Anterior cingulate cortex (tissue), 58 donors: ENCODE measurements around the gene FRMD5.
A peak's percentile ranks its signal among the peaks of the same experiment; 100 is the strongest.

Source experiments
- DNase-seq, 58 donors: peaks; one replicate each; lab custom pipeline; 2025; lab: John Stamatoyannopoulos, UW

FRMD5 gene

DNA sequence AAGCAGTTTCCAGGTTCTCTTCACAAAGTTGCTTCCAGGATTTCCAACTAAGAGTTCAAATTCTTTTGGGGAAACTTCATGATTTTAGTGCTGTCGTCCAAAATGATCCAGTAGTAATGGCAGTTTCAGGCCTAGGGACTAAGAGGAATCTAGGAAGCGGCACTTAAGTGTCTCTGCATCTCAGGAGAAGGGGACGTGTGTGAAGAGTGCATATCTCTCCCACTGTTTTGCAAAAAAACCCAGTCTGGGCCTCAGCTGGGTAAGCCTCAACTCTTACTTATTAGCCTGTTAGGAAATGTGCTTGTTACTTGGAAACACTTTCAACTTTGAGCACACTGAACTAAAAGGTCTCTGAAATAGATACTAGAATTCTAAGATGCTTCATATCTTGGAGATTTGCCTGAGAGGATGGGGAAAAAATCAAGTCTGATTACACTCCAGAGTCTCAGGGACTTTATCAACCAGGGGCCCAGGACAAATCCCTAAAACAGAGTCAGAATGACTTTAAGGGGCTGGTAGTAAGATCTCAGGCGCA, 286.5 kb downstream of the FRMD5 start:
- no peak for DNase-seq

DNA sequence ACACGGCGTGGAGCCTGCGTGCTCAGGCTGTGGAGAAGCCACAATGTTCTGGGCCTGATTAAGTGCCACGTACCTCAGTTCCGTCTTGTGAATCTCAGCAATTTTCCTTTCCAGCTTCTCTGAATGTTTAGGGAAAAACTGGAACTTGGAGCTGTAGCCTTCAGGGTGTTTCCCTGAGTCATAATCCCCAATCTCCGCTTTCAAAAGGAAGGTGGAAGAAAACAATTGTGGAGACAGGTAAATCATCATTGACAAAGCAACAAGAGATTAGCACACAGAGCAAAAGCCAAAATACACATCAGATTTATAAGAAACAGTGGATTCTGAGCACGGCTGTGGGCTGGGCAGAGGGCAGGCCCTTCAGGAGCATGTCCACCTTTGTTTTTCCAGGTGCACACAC, 289.3 kb downstream of the FRMD5 start:
- DNase-seq, result no peak

DNA sequence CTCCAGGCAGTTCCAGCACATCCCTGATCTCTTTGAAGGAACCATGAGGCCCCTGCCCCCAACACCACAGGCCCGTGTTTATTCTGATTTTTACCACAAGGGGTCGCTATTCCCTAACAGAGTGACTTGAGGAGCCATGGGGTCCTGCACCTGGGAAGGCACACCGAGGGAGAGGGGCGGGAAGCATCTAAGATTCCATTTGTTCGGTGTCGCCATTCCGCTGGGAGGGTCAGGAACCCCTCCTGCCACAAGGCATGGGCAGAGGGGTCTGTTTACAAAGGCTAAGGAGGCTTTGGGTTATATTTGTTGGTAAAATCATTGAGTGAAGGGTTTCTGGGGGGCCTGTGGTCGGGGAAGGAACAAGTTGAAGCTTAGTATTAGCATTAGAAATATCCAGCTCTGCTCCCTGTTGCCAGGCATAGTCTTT, 291.2 kb downstream of the FRMD5 start:
- DNase-seq, result peak in 37 of 58 donors; percentile 4 to 71 (median 23)

DNA sequence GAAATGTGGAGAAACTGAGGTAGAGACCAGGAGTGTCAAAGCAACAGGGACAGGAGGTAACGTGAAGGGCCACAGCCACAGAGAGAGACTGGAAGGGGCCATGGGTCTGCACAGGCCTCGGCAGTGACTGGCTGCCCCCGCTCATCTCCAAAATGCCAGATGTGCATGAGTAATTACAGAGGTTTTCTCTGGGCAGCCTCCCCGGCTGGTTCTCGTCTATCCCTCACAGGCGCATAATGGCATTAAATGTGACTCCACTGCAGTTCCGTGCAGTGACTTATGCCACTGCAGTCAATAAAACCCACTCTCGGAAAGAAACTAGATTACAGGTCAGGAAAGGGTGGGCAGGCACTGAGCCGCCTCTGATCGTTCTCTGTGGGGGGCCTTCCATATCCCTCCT, 293.6 kb downstream of the FRMD5 start:
- DNase-seq, result peak in 1 of 58 donors; percentile 34

DNA sequence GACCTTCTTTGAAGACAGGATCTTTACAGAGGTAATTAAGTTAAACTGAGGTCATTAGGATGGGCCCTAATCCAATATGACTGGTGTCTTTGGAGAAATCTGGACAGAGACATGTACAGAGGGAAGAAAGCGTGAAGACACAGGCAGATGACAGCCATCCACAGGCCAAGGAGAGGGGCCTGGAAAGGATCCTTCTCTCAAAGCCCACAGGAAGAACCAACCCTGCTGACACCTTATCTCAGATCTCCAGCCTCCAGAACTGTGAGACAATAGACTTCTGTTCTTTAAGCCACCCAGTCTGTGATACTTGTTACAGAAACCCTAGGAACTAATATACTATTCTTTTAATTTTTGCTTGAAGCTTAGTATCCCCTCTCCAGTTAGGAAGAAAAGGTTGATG, 294.1 kb downstream of the FRMD5 start:
- DNase-seq, result no peak

DNA sequence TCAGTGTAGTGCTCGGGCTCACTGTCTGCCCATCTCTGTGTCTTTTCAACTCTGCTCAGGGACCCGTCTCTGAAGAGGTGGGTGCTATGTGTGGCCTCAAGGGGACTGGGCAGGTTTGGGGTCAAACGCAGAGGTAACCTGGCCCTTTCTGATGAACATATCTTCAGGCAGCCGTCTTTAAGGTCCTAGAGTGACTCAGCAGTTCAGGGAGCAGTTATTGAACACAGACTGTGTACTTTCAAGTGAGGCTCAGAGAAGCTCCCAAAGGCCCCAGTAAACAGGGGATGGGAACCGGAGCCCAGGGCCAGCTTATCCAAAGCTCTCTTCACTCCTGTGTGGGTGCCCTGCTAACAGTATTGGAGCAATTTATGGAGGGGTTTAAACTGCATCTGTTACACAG, 295.1 kb downstream of the FRMD5 start:
- DNase-seq, result no peak

DNA sequence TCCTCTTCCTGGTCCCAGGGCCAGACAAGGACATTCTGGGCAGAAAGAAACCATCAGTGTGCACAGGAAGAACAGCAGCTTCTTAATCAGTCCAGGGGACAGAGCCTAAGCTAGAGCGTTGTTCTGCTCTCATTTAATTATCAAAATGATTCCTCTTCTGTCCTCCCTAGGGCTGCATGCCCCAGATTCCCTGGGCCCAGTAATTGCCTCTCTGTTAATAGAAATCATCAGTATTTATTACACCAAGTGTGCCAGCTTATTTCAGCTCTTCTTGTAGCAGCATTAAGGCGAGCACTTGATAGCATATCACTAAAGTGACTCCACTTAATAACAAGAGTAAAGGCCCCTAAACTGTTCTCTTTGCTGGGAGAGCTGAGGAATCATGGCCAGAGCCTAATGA, 296.2 kb downstream of the FRMD5 start:
- no peak for DNase-seq

DNA sequence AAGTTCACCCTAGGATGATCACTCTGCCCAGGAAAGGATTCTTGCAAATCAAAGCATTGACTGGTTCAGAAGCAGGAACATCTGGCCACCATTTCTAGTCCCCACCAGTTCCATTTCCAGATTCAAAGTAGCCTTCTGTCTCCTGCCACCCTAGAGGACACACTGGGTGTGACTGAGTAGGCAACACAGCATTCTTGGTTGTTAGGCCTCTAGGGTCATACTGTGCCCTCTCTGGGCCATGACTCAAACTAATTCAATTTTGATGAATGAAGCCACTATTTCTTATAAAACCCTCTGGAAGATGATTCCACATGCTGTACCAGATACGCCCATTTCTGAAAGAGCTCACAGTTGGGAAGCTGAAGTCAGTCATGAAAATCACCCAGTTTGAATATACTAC, 298.5 kb downstream of the FRMD5 start:
- no peak for DNase-seq

DNA sequence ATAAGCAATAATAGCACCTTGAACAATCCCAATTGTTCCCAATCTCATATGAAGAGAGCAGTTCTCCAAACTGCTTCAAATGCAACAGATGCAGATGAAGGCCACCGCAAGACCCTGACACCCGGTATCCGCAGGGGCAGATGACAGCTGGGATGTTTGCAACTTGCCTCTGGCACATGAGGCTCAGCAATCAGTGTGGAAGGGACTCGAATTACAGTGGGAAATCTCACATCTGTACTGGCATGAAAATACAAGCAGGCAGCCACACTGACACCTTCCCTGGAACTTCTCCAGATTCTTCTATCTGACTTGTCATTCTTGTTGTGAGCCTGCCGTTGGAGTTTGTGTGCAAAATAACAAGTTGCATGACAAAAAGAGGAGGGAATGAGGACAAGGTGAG, 299.5 kb downstream of the FRMD5 start:
- no peak for DNase-seq

DNA sequence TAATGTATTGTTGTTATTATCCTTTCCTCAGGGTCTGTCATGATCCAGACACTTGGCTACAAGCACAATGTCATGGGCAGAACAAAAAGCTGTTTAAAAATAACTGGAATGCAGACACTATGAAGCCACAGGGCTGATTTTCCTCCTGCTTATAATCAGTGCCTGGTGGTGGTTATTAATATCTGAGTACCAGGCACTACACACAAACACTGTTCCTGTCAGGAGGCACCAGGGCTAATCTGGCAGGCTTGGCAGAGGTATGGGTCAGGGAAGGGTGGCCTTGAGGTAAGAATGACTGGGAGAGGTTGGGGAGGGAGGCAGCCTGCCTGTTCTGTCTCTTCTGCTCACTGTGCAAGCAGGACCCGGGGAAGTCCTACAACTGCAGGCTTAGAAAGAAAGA, 301.1 kb downstream of the FRMD5 start:
- no peak for DNase-seq

DNA sequence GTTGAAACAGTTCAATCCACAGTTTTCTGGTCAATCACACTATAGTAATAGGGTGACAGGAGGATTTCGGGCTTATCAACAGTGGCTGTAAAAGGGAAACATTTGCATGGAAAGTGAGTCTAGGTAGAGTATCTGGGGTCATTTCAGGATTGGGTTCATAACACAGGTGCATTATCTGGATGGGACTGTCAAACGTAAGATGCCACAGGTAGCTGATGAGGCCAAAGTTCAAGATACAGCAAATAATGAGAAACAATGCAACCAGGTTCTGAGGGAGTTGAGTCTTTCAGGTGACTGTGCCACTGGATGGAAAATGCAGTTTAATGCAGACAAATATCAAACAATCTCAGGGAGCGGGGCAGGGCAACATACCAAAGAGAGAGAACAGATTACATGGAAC, 306.0 kb downstream of the FRMD5 start:
- DNase-seq, result no peak

DNA sequence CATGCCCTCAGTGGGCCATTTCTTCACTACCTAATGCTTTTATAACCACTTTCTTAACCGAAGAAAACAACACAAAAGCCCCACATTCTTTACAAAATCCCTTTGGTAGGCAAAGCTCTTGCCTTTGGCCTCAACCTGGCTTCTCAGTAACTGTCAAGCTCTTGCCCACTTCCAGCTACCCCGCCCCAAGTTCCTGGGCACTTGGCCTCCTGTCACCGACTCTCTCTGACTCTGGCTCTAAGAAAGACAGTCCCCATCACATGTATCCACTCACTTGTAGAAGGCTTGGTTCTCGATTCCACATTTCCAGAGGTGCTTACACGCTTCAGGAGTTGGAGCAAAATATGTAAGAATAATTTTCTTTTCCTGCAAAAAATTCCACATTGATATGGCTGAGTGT, 307.2 kb downstream of the FRMD5 start:
- no peak for DNase-seq

DNA sequence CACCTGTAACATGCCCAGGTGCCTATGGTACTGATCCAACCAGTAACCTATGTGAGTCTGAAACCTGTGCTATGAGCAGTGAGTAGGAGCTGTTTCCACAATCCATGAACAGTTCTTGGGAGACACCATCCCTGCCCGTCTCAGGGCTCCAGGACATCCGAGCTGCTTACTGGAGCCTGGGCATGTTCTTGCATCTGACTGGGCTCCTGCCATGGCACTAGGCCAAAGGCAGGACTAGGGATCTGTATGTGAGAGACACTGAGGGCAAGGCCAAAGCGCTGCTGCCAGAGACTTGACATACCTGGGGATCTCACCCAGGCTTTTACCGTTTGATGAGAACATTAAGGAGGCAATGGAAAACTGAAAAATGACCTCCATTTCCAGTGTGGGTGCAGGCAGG, 308.5 kb downstream of the FRMD5 start:
- DNase-seq, result no peak

DNA sequence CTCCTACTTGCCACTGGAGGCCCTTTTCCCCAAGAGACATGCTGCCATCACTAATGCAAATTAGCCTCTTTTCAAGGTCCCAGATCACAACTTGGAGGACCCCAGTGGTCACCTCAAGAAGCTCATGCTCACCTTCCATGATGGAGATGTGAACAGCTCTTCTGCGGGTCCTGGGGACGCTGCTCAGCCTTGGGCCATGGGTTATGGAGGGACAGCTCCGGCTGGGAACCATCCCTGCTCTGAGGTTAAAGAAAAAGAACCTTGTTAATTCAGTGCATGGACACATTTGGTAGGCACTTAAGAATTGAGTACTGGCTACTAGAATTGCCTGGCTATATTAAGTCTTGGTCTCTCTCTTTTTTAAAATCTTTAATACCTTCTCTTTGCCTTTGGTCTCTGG, 311.5 kb downstream of the FRMD5 start:
- no peak for DNase-seq

DNA sequence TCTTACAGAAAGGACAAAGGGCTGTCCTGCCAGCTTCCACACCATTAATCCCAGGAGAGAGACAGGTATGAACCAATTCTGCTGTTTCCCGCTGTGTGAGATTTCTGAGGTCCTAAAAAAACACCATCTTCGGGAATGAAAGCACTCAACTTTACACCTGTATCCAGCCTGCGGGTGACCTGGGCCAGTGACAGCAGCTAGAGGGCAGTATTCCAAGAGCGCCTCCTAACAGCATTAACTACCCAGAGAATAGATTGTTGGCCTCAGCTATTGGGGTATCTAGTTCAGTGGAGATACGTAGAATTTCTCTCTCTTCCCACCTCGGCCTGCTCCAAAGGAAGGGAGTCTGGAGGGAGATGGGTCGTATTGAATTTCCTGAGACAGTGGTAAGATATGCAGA, 313.1 kb downstream of the FRMD5 start:
- no peak for DNase-seq

DNA sequence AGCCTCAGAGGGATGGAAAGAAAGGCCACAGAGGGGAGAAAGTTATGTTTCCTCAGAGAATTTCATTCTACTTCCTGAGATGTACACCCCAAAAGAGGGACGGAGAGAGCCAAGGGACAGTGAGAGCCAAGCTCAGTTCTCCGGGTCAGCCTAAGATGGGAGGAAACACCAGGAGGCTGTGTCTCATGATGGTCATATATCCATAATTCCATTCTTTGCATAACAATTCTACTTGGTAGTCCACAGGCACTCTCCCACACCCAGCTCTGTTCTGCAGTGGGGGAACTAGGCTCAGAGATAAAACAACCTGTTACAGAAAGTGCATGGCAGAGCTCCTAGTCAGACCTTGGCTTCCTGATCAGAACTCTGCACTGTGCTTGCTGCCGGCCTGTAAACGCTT, 313.8 kb downstream of the FRMD5 start:
- no peak for DNase-seq

DNA sequence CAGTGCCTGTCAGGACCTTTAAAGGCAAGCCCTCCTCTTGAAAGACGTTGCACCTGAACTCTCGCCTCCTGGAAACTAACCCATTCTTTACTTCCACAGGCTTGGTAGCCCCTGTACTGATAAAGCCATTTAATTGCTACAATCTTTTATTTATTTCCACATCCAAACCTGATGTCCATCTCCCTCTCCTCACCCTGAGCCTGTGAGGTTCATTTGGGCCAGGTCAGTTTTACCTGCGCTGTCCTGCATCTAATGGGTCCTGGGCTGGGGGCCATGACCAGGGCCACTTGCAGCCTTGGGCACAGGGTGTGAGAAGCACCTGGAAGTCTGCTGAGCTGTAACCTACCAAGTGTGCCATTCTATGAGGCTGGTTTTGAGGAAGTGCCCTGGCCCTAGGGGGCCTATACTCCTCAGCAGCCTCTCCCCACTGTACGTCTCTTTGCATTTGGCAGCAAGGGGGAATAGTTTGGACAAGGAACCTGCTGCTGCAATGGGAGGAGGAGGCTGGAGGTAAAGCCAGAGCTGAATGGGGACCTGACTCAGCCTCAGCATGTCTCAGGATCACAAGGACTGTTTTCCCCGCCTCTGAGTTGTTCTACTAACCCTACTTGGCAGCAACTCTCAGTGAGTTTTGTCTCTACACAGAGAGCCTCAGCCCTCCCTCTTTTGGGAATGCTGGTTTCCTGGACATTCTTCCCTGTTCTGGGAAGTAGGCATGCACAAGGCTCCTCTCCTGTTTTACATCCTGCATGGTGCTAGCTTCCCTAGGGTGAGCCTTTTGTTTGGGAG, 314.5 kb downstream of the FRMD5 start:
- DNase-seq, result peak in 5 of 58 donors; percentile 10 to 57 (median 25)

DNA sequence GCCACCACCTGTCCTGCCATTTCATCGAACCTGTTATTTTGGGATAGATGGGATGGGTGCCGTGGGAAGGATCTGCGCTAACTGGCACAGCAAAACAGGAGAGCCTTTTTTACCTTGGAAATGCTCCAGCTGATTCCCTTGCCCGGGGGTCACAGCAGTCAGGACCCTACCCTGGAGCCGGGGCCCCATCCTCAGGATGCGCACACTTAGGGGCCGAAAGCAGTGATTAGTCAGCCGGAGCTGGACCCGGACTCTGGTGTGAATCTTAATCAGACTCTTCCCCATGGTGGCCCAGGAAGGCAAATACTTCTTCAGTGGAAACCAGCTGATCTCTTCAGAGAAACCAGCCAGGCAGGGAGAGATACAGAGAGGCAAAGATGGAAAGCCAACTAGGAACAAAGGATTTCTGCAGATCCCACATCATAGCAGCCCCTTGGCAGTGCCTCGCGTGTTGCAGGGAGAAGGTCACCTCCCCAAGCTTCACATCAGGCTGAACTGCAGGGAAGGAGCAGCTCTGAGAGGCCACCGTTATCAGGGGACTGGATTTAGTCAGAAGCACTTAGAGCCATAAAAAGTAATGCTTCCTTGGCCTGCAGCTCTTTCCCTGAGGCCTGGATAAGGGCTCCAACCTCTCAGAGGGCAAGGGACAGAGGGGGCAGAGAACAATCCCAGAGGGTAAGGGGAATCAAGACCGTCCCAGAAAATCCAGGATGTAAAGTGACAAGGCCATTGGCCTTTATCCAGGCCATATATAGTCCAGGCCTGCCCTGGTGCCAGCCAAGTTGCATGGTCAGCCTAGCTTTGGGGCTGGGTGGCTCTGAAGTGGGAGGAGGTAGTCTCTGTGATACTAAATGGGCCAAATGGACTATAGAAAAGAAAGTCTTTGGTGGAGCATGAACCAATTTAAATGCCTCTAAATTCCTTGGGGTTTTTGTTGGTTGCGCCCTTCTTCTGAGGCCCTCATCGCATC, 315.4 kb downstream of the FRMD5 start:
- peak in 1 of 58 donors; percentile 12 for DNase-seq

DNA sequence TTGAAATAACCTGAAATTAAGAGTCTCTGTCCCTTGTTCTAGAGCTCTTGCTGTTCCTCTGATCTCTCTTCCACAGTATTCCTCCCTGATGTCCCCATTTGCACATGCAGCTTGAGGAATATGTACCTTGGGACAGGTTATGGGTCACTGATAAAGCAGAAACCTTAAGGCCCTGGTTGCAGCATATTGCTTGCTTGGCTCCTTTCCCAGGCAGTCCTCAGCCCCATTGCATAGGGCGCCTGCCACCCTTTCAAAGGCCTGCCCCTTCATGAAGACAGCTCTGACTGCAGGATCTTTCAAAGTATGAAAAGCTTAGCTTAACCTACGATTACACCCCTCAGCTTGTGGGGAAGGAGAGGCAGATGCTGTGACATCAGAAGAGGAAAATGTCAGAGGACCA, 316.6 kb downstream of the FRMD5 start:
- DNase-seq, result no peak

DNA sequence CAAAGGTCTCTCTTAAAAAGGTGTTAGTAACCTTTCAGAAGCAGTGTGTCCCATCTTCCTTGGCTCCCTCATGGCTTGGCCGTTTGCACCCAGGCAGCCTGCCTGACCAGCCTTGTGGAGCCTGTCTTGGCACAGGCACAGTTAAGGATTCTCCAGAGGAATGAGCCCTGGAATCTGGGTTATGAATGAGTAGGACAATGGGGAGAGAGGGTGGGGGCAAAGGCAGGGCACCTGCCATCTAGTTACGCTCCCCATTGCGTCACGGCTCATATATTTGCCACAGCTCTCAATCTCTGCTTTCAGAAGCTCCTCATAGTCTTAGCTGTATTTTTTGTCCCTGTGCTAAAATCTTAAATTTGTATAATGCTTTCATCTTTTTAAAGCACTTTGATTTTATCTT, 317.7 kb downstream of the FRMD5 start:
- DNase-seq, result no peak

DNA sequence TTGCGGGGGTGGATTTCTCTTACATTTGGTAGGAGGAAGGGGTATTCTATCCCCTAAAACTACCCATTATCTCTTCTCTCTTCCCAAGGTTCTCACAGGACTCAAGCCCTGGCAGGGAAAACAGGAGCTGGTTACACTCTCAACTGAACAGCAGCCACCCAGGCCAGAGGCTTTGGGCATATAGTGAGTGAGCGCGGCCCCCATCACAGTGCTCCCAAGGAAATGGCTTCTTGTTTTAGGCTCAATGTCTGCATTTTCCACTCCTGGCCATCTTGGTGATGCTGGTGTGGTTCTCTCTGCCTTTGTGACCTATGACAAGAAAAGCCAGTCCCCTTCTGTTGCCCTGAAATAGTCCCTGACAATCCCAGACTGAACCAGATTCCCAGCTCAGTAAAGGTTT, 318.2 kb downstream of the FRMD5 start:
- DNase-seq, result no peak
